Fibroblast of lung (primary cell): ENCODE results near the gene CDH5. TPM values are rescaled to one million over a fixed set of nuclear protein-coding genes. Genes with fewer than 3 reads are reported as not detected.

Experiments used
- DNase-seq, 2 donors: peaks; one replicate each; pipeline versions ENCODE4 v3.0.0 to v3.0.0-alpha.2; 2010; ENCODE audit warnings: low read depth in 2 of 2
- H2AFZ ChIP-seq: 2 replicates; pipeline ENCODE4 v1.5.1; 2012; ENCODE audit warnings: low read length, control low read depth, inconsistent platforms
- H3K27ac ChIP-seq: 2 replicates; pipeline ENCODE4 v1.5.1; 2011; ENCODE audit warnings: low read length, control low read depth; ENCODE audit not compliant: insufficient read depth
- H3K27me3 ChIP-seq: 2 replicates; pipeline ENCODE4 v1.5.1; 2011; ENCODE audit warnings: mild to moderate bottlenecking, low read length; ENCODE audit not compliant: control insufficient read depth, insufficient read depth
- H3K36me3 ChIP-seq: 2 replicates; pipeline ENCODE4 v1.5.1; 2011; ENCODE audit warnings: low read length; ENCODE audit not compliant: control insufficient read depth, insufficient read depth
- H3K4me1 ChIP-seq: 2 replicates; pipeline ENCODE4 v1.5.1; 2011; ENCODE audit warnings: low read length; ENCODE audit not compliant: control insufficient read depth, insufficient read depth; ENCODE audit errors: extremely low read depth
- H3K4me2 ChIP-seq: 2 replicates; pipeline ENCODE4 v1.5.1; 2011; ENCODE audit warnings: low read length, control low read depth; ENCODE audit not compliant: insufficient read depth; ENCODE audit errors: extremely low read depth
- H3K4me3 ChIP-seq, 4 experiments: fragments of 200-600 bp in 1 of 4; sonication (generic) in 1 of 4; replicated peaks in 1 of 4; 2 replicates each; pipeline ENCODE4 v1.5.1; 2011 to 2016; ENCODE audit warnings: low read length in 4 of 4, low read depth in 3 of 4, mild to moderate bottlenecking in 3 of 4, control low read depth in 2 of 4, inconsistent platforms in 1 of 4, mixed read lengths in 1 of 4; ENCODE audit not compliant: insufficient read depth in 1 of 4; ENCODE audit errors: control extremely low read depth in 1 of 4
- H3K79me2 ChIP-seq: 2 replicates; pipeline ENCODE4 v1.5.1; 2012; ENCODE audit warnings: mild to moderate bottlenecking, low read length, inconsistent platforms; ENCODE audit not compliant: control insufficient read depth, insufficient read depth
- H3K9ac ChIP-seq: 2 replicates; pipeline ENCODE4 v1.5.1; 2011; ENCODE audit warnings: mild to moderate bottlenecking, low read length, control low read depth; ENCODE audit not compliant: insufficient read depth
- H3K9me3 ChIP-seq: 2 replicates; pipeline ENCODE4 v1.5.1; 2012; ENCODE audit warnings: low read depth, low read length; ENCODE audit not compliant: control insufficient read depth, insufficient read depth
- H4K20me1 ChIP-seq: 2 replicates; pipeline ENCODE4 v1.5.1; 2011; ENCODE audit warnings: low read length; ENCODE audit not compliant: control insufficient read depth, insufficient read depth; ENCODE audit errors: extremely low read depth
- EZH2 ChIP-seq: IDR thresholded peaks from 2 replicates; pipeline ENCODE4 v1.5.1; 2012; ENCODE audit warnings: low read length, control low read depth, mild to moderate bottlenecking; ENCODE audit errors: missing control alignments
- polyA plus RNA-seq, 2 donors: library from polyadenylated mRNA; depleted of rRNA in 1 of 2; stranded (reverse) in 1 of 2; unstranded in 1 of 2; fragments of >200 nt; gene quantifications; 2 replicates each; pipeline ENCODE4 v1.2.1, GENCODE V29; 2011 to 2012; ENCODE audit warnings: missing spikeins in 1 of 2
- total RNA-seq: library from RNA; depleted of rRNA; stranded (reverse); fragments of >200 nt; gene quantifications from 2 replicates; pipeline ENCODE4 v1.2.1, GENCODE V29; 2014
- TF ChIP-seq, protein P1 (sequence below), 2 donors: IDR thresholded peaks in 1 of 2; conservative IDR thresholded peaks in 1 of 2; 1 replicate in 1 of 2; 2 replicates in 1 of 2; pipeline ENCODE4 v1.5.1; 2011 to 2012; ENCODE audit warnings: low read length in 2 of 2, control low read depth in 1 of 2, inconsistent platforms in 1 of 2, low read depth in 1 of 2, mild to moderate bottlenecking in 1 of 2

Gene CDH5
- total and polyA plus RNA-seq, 2 donors (not counting 1 experiment from before 2014, with no cell fraction given) = 0.02 TPM; not detected in 1

- Histone ChIP-seq H2AFZ (no peak overlapping the region), H3K9ac (no peak overlapping the region), H3K4me3 (no peak overlapping the region), H3K27ac (no peak overlapping the region), H3K27me3 (peaks cover 9% of the 10 kb centered on the region), H3K4me2 (no peak overlapping the region), H4K20me1 (no peaks in the 10 kb centered on the region), H3K79me2 (no peaks in the 10 kb centered on the region), H3K36me3 (no peaks in the 10 kb centered on the region), H3K9me3 (no peaks in the 10 kb centered on the region), H3K4me1 (peaks cover 2% of the 10 kb centered on the region)
- TF ChIP-seq, protein P1, sequence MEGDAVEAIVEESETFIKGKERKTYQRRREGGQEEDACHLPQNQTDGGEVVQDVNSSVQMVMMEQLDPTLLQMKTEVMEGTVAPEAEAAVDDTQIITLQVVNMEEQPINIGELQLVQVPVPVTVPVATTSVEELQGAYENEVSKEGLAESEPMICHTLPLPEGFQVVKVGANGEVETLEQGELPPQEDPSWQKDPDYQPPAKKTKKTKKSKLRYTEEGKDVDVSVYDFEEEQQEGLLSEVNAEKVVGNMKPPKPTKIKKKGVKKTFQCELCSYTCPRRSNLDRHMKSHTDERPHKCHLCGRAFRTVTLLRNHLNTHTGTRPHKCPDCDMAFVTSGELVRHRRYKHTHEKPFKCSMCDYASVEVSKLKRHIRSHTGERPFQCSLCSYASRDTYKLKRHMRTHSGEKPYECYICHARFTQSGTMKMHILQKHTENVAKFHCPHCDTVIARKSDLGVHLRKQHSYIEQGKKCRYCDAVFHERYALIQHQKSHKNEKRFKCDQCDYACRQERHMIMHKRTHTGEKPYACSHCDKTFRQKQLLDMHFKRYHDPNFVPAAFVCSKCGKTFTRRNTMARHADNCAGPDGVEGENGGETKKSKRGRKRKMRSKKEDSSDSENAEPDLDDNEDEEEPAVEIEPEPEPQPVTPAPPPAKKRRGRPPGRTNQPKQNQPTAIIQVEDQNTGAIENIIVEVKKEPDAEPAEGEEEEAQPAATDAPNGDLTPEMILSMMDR (conservative IDR thresholded peaks at IDR 0.05 in 1 of 2, IDR thresholded peaks at IDR 0.05 in 1 of 2; ENCODE audit: low read depth in 1 of 2, low read length in 2 of 2) = no peak
- TF ChIP-seq EZH2 = no peak
- DNase-seq = no peak
Observed at GRCh38 chr16:66402166-66402565, 35.7 kb downstream of the CDH5 start.

- Histone ChIP-seq H3K79me2 (no peaks in the 10 kb centered on the region), H3K27ac (no peak overlapping the region), H3K4me1 (peaks cover 2% of the 10 kb centered on the region), H4K20me1 (no peaks in the 10 kb centered on the region), H3K4me2 (no peak overlapping the region), H2AFZ (no peak overlapping the region), H3K9ac (no peak overlapping the region), H3K9me3 (no peaks in the 10 kb centered on the region), H3K27me3 (peaks cover 9% of the 10 kb centered on the region), H3K36me3 (no peaks in the 10 kb centered on the region), H3K4me3 (no peak overlapping the region)
- TF ChIP-seq, protein P1 (conservative IDR thresholded peaks at IDR 0.05 in 1 of 2, IDR thresholded peaks at IDR 0.05 in 1 of 2; ENCODE audit: low read depth in 1 of 2, low read length in 2 of 2) = no peak
- TF ChIP-seq EZH2 = no peak
- no peak for DNase-seq
Observed at GRCh38 chr16:66402591-66403230, 36.2 kb downstream of the CDH5 start.

GRCh38 chr16:66403531-66404145 lies 37.1 kb downstream of the CDH5 start:
- Histone ChIP-seq H2AFZ (no peak overlapping the region), H3K4me1 (peaks cover 4% of the 10 kb centered on the region), H3K9me3 (no peaks in the 10 kb centered on the region), H3K4me2 (no peak overlapping the region), H3K27me3 (peaks cover 9% of the 10 kb centered on the region), H3K79me2 (no peaks in the 10 kb centered on the region), H3K4me3 (no peak overlapping the region), H3K27ac (no peak overlapping the region), H3K9ac (no peak overlapping the region), H3K36me3 (no peaks in the 10 kb centered on the region), H4K20me1 (no peaks in the 10 kb centered on the region)
- TF ChIP-seq, protein P1 (conservative IDR thresholded peaks at IDR 0.05 in 1 of 2, IDR thresholded peaks at IDR 0.05 in 1 of 2; ENCODE audit: low read depth in 1 of 2, low read length in 2 of 2) = no peak
- TF ChIP-seq EZH2 = no peak
- no peak for DNase-seq
